Keratinocyte (primary cell): ENCODE measurements around the gene LPAR1. TPM values are rescaled to one million over a fixed set of nuclear protein-coding genes. Genes with fewer than 3 reads are reported as not detected.

Experiments
- DNase-seq: peaks from one replicate; pipeline ENCODE4 v3.0.0-alpha.2; 2011; ENCODE audit warnings: low read depth, missing footprints, low spot score
- FAIRE-seq: peaks from 2 replicates; lab custom pipeline; 2011; peaks lifted over from hg19 to GRCh38; lab: Jason Lieb, UNC
- H2AFZ ChIP-seq: 2 replicates; pipeline ENCODE4 v1.6.0; 2012; ENCODE audit warnings: low read length, control low read depth, inconsistent platforms; ENCODE audit not compliant: control insufficient read depth
- H3K27ac ChIP-seq: 2 replicates; pipeline ENCODE4 v1.5.1; 2011; ENCODE audit warnings: low read length; ENCODE audit not compliant: control insufficient read depth, insufficient read depth
- H3K27me3 ChIP-seq: 3 replicates; pipeline ENCODE4 v1.6.0; 2011; ENCODE audit warnings: low read length; ENCODE audit not compliant: control insufficient read depth, insufficient read depth; ENCODE audit errors: extremely low read depth
- H3K36me3 ChIP-seq, 2 experiments: 2 replicates in 1 of 2; 3 replicates in 1 of 2; pipeline ENCODE4 v1.5.1; 2011; ENCODE audit warnings: low read length in 2 of 2, mild to moderate bottlenecking in 1 of 2; ENCODE audit not compliant: control insufficient read depth in 2 of 2, insufficient read depth in 2 of 2; ENCODE audit errors: extremely low read depth in 1 of 2
- H3K4me1 ChIP-seq: 3 replicates; pipeline ENCODE4 v1.5.1; 2011; ENCODE audit warnings: low read length; ENCODE audit not compliant: control insufficient read depth, insufficient read depth; ENCODE audit errors: extremely low read depth
- H3K4me2 ChIP-seq: 3 replicates; pipeline ENCODE4 v1.6.0; 2011; ENCODE audit warnings: low read depth, low read length; ENCODE audit not compliant: control insufficient read depth, insufficient read depth; ENCODE audit errors: extremely low read depth
- H3K4me3 ChIP-seq, 3 experiments: fragments of 200-600 bp in 1 of 3; sonication (generic) in 1 of 3; 2 replicates in 2 of 3; 3 replicates in 1 of 3; pipeline ENCODE4 v1.5.1; 2011 to 2016; ENCODE audit warnings: low read length in 3 of 3, mild to moderate bottlenecking in 3 of 3, control low read depth in 2 of 3, inconsistent platforms in 1 of 3, low read depth in 1 of 3, mixed read lengths in 1 of 3, mixed run types in 1 of 3, moderate library complexity in 1 of 3; ENCODE audit not compliant: control insufficient read depth in 2 of 3, insufficient read depth in 2 of 3; ENCODE audit errors: extremely low read depth in 1 of 3
- H3K79me2 ChIP-seq: 2 replicates; pipeline ENCODE4 v1.6.0; 2012; ENCODE audit warnings: low read length; ENCODE audit not compliant: control insufficient read depth, insufficient read depth
- H3K9ac ChIP-seq: 3 replicates; pipeline ENCODE4 v1.6.0; 2011; ENCODE audit warnings: low read length; ENCODE audit not compliant: control insufficient read depth, insufficient read depth; ENCODE audit errors: extremely low read depth
- H3K9me1 ChIP-seq: 3 replicates; pipeline ENCODE4 v1.6.0; 2011; ENCODE audit warnings: low read length; ENCODE audit not compliant: control insufficient read depth, insufficient read depth; ENCODE audit errors: extremely low read depth
- H3K9me3 ChIP-seq: 2 replicates; pipeline ENCODE4 v1.5.1; 2012; ENCODE audit warnings: low read depth, low read length; ENCODE audit not compliant: control insufficient read depth
- H4K20me1 ChIP-seq: 3 replicates; pipeline ENCODE4 v1.6.0; 2011; ENCODE audit warnings: low read length; ENCODE audit not compliant: control insufficient read depth, insufficient read depth; ENCODE audit errors: extremely low read depth
- CTCF ChIP-seq, 3 experiments: IDR thresholded peaks in 1 of 3; conservative IDR thresholded peaks in 1 of 3; optimal IDR thresholded peaks in 1 of 3; 2 replicates in 2 of 3; 3 replicates in 1 of 3; pipeline versions ENCODE3 to v1.5.1; 2011; ENCODE audit warnings: low read length in 3 of 3, mild to moderate bottlenecking in 3 of 3, moderate library complexity in 2 of 3, control low read depth in 1 of 3, inconsistent platforms in 1 of 3; ENCODE audit not compliant: insufficient read depth in 2 of 3; ENCODE audit errors: extremely low read depth in 1 of 3
- EZH2 ChIP-seq: IDR thresholded peaks from one replicate; pipeline ENCODE4 v1.6.1; 2012; ENCODE audit warnings: inconsistent platforms, mild to moderate bottlenecking, low read length, moderate library complexity
- dilution Hi-C: fragments of 300-500 bp; cut with MboI; formaldehyde crosslinking; loops from one replicate; pipeline ENCODE4 v1.7.0; 2020; ENCODE audit warnings: low sequenced_read_pairs; ENCODE audit not compliant: extremely low pct_ligation_motif_present
- polyA plus RNA-seq, 5 experiments: library from polyadenylated mRNA; depleted of rRNA in 3 of 5; stranded (reverse) in 3 of 5; stranded (forward) in 1 of 5; unstranded in 1 of 5; fragments of >200 nt; gene quantifications; 1 replicate in 1 of 5; 2 replicates in 3 of 5; 3 replicates in 1 of 5; pipeline versions ENCODE4 v1.2.1 to v1.2.3, GENCODE V29; 2011 to 2012; ENCODE audit warnings: missing spikeins in 2 of 5, low read depth in 1 of 5, low replicate concordance in 1 of 5

LPAR1 gene
- polyA plus RNA-seq, 1 donor (not counting 4 experiments of a cell fraction or from before 2014, with no cell fraction given) = 43.2 TPM

- dilution Hi-C loops = no loop called here
- H3K9me3 ChIP-seq = no peaks in the 10 kb centered on the region
- H3K27ac ChIP-seq = no peak overlapping the region
- H2AFZ ChIP-seq = no peak overlapping the region
- H3K9ac ChIP-seq = no peak overlapping the region
- no peak overlapping the region for H3K4me3 ChIP-seq
- DNase-seq = no peak
- no peak for FAIRE-seq
- no peaks in the 10 kb centered on the region for H3K9me1 ChIP-seq
- no peak for TF ChIP-seq EZH2
- TF ChIP-seq CTCF (optimal IDR thresholded peaks at IDR 0.05 in 1 of 3, IDR thresholded peaks at IDR 0.05 in 1 of 3, conservative IDR thresholded peaks at IDR 0.05 in 1 of 3; ENCODE audit: extremely low read depth in 1 of 3, insufficient read depth in 2 of 3, low read length in 3 of 3) = no peak
- no peaks in the 10 kb centered on the region for H3K4me1 ChIP-seq
- H4K20me1 ChIP-seq = no peaks in the 10 kb centered on the region
- no peaks in the 10 kb centered on the region for H3K79me2 ChIP-seq
- H3K4me2 ChIP-seq = no peak overlapping the region
- peaks cover 2 to 11% of the 10 kb centered on the region in 2 experiments for H3K36me3 ChIP-seq
- no peaks in the 10 kb centered on the region for H3K27me3 ChIP-seq
Observed at GRCh38 chr9:110871736-110872135, 166.5 kb downstream of the LPAR1 start.

- H4K20me1 ChIP-seq = no peaks in the 10 kb centered on the region
- H3K4me2 ChIP-seq = no peak overlapping the region
- FAIRE-seq (no peak), DNase-seq (no peak)
- no peak overlapping the region for H3K27ac ChIP-seq
- no peak overlapping the region for H2AFZ ChIP-seq
- no peaks in the 10 kb centered on the region for H3K27me3 ChIP-seq
- no peaks in the 10 kb centered on the region for H3K79me2 ChIP-seq
- dilution Hi-C loops = no loop called here
- no peak overlapping the region for H3K4me3 ChIP-seq
- H3K9me1 ChIP-seq = no peaks in the 10 kb centered on the region
- H3K36me3 ChIP-seq = peaks cover 0 to under 1% of the 10 kb centered on the region in 2 experiments
- H3K4me1 ChIP-seq = no peaks in the 10 kb centered on the region
- TF ChIP-seq CTCF (optimal IDR thresholded peaks at IDR 0.05 in 1 of 3, IDR thresholded peaks at IDR 0.05 in 1 of 3, conservative IDR thresholded peaks at IDR 0.05 in 1 of 3; ENCODE audit: extremely low read depth in 1 of 3, insufficient read depth in 2 of 3, low read length in 3 of 3) = no peak
- no peak for TF ChIP-seq EZH2
- no peaks in the 10 kb centered on the region for H3K9me3 ChIP-seq
- no peak overlapping the region for H3K9ac ChIP-seq
Observed at GRCh38 chr9:110869931-110870330, 168.3 kb downstream of the LPAR1 start.
